HG02642 (cell line): ENCODE measurements around the gene ADGRG3.

Source experiments
- ATAC-seq: cut with Tn5 transposase; IDR thresholded peaks from one replicate; pipeline ENCODE4 v1.9.1; 2021; ENCODE audit warnings: mild to moderate bottlenecking; ENCODE audit not compliant: unreplicated experiment, poor library complexity

Gene ADGRG3

GRCh38 chr16:57668263-57668571 is at the start of gene ADGRG3:
Gene ADGRG3 (plus strand): TSS chr16:57668306. CDS start chr16:57668348, 42 bp downstream.
- ATAC-seq, result no peak

GRCh38 chr16:57619133-57619605 is 48.9 kb upstream of the ADGRG3 start:
- ATAC-seq, result no peak

- ATAC-seq, result no peak
These were observed 48.3 kb upstream of the ADGRG3 start for GRCh38 chr16:57619606-57620334.

- no peak for ATAC-seq
These were observed 47.5 kb upstream of the ADGRG3 start for GRCh38 chr16:57620335-57621231.

- ATAC-seq, result no peak
These were observed 46.4 kb upstream of the ADGRG3 start for GRCh38 chr16:57621521-57622271.

GRCh38 chr16:57622361-57623250 is 45.5 kb upstream of the ADGRG3 start:
- no peak for ATAC-seq

GRCh38 chr16:57623251-57624043 is 44.7 kb upstream of the ADGRG3 start:
- no peak for ATAC-seq

GRCh38 chr16:57624044-57624688 is 43.9 kb upstream of the ADGRG3 start:
- ATAC-seq, result no peak

- no peak for ATAC-seq
These were observed 43.2 kb upstream of the ADGRG3 start for GRCh38 chr16:57624806-57625500.

GRCh38 chr16:57626420-57627170 is 41.5 kb upstream of the ADGRG3 start:
- no peak for ATAC-seq

GRCh38 chr16:57627184-57627871 is 40.8 kb upstream of the ADGRG3 start:
- ATAC-seq, result no peak

- ATAC-seq, result no peak
These were observed 39.9 kb upstream of the ADGRG3 start, which contains the start of gene ADGRG1 for GRCh38 chr16:57628008-57628781. Gene ADGRG1 (plus strand): TSS chr16:57628630. CDS start chr16:57650288, 21,658 bp downstream.

GRCh38 chr16:57628783-57629293 is 39.3 kb upstream of the ADGRG3 start:
- no peak for ATAC-seq

GRCh38 chr16:57629516-57630406 is 38.3 kb upstream of the ADGRG3 start:
- no peak for ATAC-seq

- ATAC-seq, result no peak
These were observed 37.7 kb upstream of the ADGRG3 start for GRCh38 chr16:57630407-57630797.
